ENCODE data around the gene DBN1. TPM values are rescaled to one million over a fixed set of nuclear protein-coding genes. Genes with fewer than 3 reads are reported as not detected.

The DBN1 gene
- total and polyA plus RNA-seq, 2 of the 8 experiments (the other 6 are each of a cell fraction or from before 2014, with no cell fraction given): 168 to 333 TPM

DNA sequence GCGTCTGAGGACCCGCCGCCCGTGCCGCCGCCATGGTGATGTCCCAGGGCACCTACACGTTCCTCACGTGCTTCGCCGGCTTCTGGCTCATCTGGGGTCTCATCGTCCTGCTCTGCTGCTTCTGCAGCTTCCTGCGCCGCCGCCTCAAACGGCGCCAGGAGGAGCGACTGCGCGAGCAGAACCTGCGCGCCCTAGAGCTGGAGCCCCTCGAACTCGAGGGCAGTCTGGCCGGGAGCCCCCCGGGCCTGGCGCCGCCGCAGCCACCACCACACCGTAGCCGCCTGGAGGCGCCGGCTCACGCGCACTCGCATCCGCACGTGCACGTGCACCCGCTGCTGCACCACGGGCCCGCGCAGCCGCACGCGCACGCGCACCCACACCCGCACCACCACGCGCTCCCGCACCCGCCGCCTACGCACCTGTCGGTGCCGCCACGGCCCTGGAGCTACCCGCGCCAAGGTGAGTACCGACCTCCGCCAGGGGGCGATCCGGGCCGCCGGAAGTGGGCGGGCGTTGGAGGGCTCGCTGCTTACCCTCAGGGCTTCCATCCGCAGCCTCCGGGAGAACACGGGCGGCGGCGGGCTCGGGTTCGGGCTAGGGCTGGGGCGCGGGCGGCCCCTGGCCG is 18.3 kb downstream of the DBN1 start:
- H3K9me3 ChIP-seq (ENCODE audit: insufficient read depth in 2 of 2, low read depth in 1 of 2, low read length in 1 of 2): no peaks in the 10 kb centered on the region
- H2BK20ac ChIP-seq (ENCODE audit: low read length): no peak overlapping the region
- H3K23ac ChIP-seq (ENCODE audit: insufficient read length): no peak overlapping the region
- FAIRE-seq: no peak
- peaks cover 15% of the 10 kb centered on the region; the same call in 1 of the 2 replicates for H3K23me2 ChIP-seq (ENCODE audit: low read depth, low read length)
- no peak overlapping the region for H3K14ac ChIP-seq (ENCODE audit: insufficient read length)
- H3K27me3 ChIP-seq (replicated peaks in 1 of 4; ENCODE audit: control insufficient read depth in 3 of 4, extremely low read depth in 1 of 4, insufficient read depth in 3 of 4, low read length in 3 of 4): peaks cover 0 to 9% (median 7%) of the 10 kb centered on the region in 4 experiments; a peak in 2 of 7 replicates
- peaks cover 0 to 20% (median 10%) of the 10 kb centered on the region in 4 experiments; a peak in 6 of 7 replicates for H3K4me1 ChIP-seq (replicated peaks in 1 of 4; ENCODE audit: control insufficient read depth in 3 of 4, insufficient read depth in 4 of 4, low read length in 3 of 4)
- H3K9ac ChIP-seq (replicated peaks in 1 of 4; ENCODE audit: extremely low read depth in 1 of 4, low read depth in 3 of 4, low read length in 3 of 4): peak overlapping the region; percentile 39 to 96 (median 90); a peak in 6 of 7 replicates
- CTCF ChIA-PET (ENCODE audit: partially characterized antibody): interaction anchor here (0.6 to 23.6 kb wide), 22 partner anchors 9 to 146 kb away, joined by 3 to 430 read pairs (median 8); partner anchors contain the start of genes DDX41, F12, MXD3 and PFN3
- H3K56ac ChIP-seq (replicated peaks; ENCODE audit: insufficient read length, low read depth, low read length): no peak overlapping the region
- no peak overlapping the region for H2AK5ac ChIP-seq (ENCODE audit: low read depth, low read length)
- H3K79me2 ChIP-seq (ENCODE audit: control insufficient read depth in 1 of 2, insufficient read depth in 2 of 2, low read length in 2 of 2): no peaks in the 10 kb centered on the region
- peak overlapping the region; percentile 90 for H4K8ac ChIP-seq (ENCODE audit: extremely low read depth, insufficient read depth, low read length)
- peak overlapping the region; percentile 87 for H4K5ac ChIP-seq (ENCODE audit: insufficient read length, low read depth, low read length)
- H2BK15ac ChIP-seq (ENCODE audit: low read length): peak overlapping the region; percentile 31; the same call in 1 of the 2 replicates
- H2BK5ac ChIP-seq (ENCODE audit: low read depth, low read length): peak overlapping the region; percentile 89; the same call in 1 of the 2 replicates
- H2BK120ac ChIP-seq (replicated peaks; ENCODE audit: low read depth, low read length): no peak overlapping the region
- peak overlapping the region; percentile 86; the same call in 1 of the 2 replicates for H3K27ac ChIP-seq (ENCODE audit: low read depth, low read length)
- POLR2A ChIA-PET (ENCODE audit: partially characterized antibody): interaction anchor here (0.5 to 67.5 kb wide), 33 partner anchors 14 to 679 kb away, joined by 3 to 3349 read pairs (median 7); partner anchors contain the start of genes DBN1, DOK3, F12 and GRK6
- H3K36me3 ChIP-seq (ENCODE audit: control insufficient read depth in 2 of 4, insufficient read depth in 4 of 4, low read length in 3 of 4): peaks cover 12 to 32% (median 28%) of the 10 kb centered on the region in 4 experiments
- H3K4me2 ChIP-seq (ENCODE audit: insufficient read depth in 1 of 2, low read depth in 2 of 2, low read length in 2 of 2): peak overlapping the region; percentile 64 to 93
- H3K79me1 ChIP-seq (ENCODE audit: low read depth, low read length): no peaks in the 10 kb centered on the region; the same call in 1 of the 2 replicates
- WGBS, 2 experiments (ENCODE audit: extremely low coverage in 1 of 2, insufficient coverage in 1 of 2, insufficient read length in 1 of 2, insufficient replicate concordance in 2 of 2, low coverage in 1 of 2, low lambda C conversion rate in 2 of 2, missing lambda C conversion rate in 1 of 2): 3% methylated on average over 54 of the region's 80 CpGs; no CpG with 5 or more reads in 1 of the 2 experiments
- peak in 1 of 2 experiments; percentile 98 for DNase-seq (ENCODE audit: low read depth in 1 of 2, low spot score in 2 of 2)
- H2BK12ac ChIP-seq (ENCODE audit: low read depth, low read length): peak overlapping the region; percentile 68; the same call in 1 of the 2 replicates
- no peak overlapping the region for H2AFZ ChIP-seq (ENCODE audit: low read length)
- H4K20me1 ChIP-seq (replicated peaks in 1 of 2; ENCODE audit: control insufficient read depth in 1 of 2, insufficient read depth in 2 of 2, low read length in 2 of 2): peaks cover 25 to 28% of the 10 kb centered on the region in 2 experiments
- H3K4ac ChIP-seq (replicated peaks; ENCODE audit: insufficient read length, low read depth, low read length): no peak overlapping the region
- H3K18ac ChIP-seq (ENCODE audit: extremely low read depth, low read length): peak overlapping the region; percentile 89; the same call in 1 of the 2 replicates
- peak overlapping the region; percentile 47 to 86 (median 81) for H3K4me3 ChIP-seq (ENCODE audit: extremely low read depth in 1 of 4, insufficient read depth in 2 of 4, low read depth in 3 of 4, low read length in 4 of 4)
- peak overlapping the region; percentile 82 for H4K91ac ChIP-seq (replicated peaks; ENCODE audit: insufficient read length, low read length)
- TF ChIP-seq, protein P1, sequence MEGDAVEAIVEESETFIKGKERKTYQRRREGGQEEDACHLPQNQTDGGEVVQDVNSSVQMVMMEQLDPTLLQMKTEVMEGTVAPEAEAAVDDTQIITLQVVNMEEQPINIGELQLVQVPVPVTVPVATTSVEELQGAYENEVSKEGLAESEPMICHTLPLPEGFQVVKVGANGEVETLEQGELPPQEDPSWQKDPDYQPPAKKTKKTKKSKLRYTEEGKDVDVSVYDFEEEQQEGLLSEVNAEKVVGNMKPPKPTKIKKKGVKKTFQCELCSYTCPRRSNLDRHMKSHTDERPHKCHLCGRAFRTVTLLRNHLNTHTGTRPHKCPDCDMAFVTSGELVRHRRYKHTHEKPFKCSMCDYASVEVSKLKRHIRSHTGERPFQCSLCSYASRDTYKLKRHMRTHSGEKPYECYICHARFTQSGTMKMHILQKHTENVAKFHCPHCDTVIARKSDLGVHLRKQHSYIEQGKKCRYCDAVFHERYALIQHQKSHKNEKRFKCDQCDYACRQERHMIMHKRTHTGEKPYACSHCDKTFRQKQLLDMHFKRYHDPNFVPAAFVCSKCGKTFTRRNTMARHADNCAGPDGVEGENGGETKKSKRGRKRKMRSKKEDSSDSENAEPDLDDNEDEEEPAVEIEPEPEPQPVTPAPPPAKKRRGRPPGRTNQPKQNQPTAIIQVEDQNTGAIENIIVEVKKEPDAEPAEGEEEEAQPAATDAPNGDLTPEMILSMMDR (IDR thresholded peaks at IDR 0.05; ENCODE audit: control extremely low read depth in 1 of 3, insufficient read depth in 1 of 3, low read depth in 1 of 3, low read length in 3 of 3): peak in 2 of 3 experiments; percentile 76 to 89; a peak in 3 of 4 replicates
- TF ChIP-seq SIN3A (conservative IDR thresholded peaks at IDR 0.05 in 1 of 2, IDR thresholded peaks at IDR 0.05 in 1 of 2; ENCODE audit: low read depth in 1 of 2, low read length in 2 of 2): peak in 1 of 2 experiments; percentile 34; a peak in 1 of 4 replicates
- peak; percentile 71; the same call in 1 of the 2 replicates for TF ChIP-seq GABPA (IDR thresholded peaks at IDR 0.05; ENCODE audit: borderline replicate concordance, insufficient read depth, low read length)
- TF ChIP-seq CTBP2 (IDR thresholded peaks at IDR 0.05; ENCODE audit: borderline replicate concordance, insufficient read depth, insufficient read length, low read length): no peak
- TF ChIP-seq EGR1 (IDR thresholded peaks at IDR 0.05; ENCODE audit: borderline replicate concordance, low read depth, low read length): peak; percentile 98
- no peak for TF ChIP-seq RXRA (IDR thresholded peaks at IDR 0.05; ENCODE audit: insufficient read depth, low read depth, low read length)
- no peak for TF ChIP-seq BRCA1 (IDR thresholded peaks at IDR 0.05; ENCODE audit: low read depth, low read length)
